ENCODE measurements around the gene ABLIM2. TPM values are rescaled to one million over a fixed set of nuclear protein-coding genes. Genes with fewer than 3 reads are reported as not detected.

ABLIM2 gene
- polyA plus RNA-seq, 1 donor = 16.0 TPM

- DNase-seq = no peak
These were observed 75.4 kb downstream of the ABLIM2 start for GRCh38 chr4:8083086-8083825.

- DNase-seq = no peak
These were observed 76.0 kb downstream of the ABLIM2 start for GRCh38 chr4:8082517-8083055.

GRCh38 chr4:8081621-8082516, 76.7 kb downstream of the ABLIM2 start:
- DNase-seq = no peak

GRCh38 chr4:8081171-8081570, 77.4 kb downstream of the ABLIM2 start:
- no peak for DNase-seq

GRCh38 chr4:8080754-8081065, 77.9 kb downstream of the ABLIM2 start:
- no peak for DNase-seq

- DNase-seq = no peak
These were observed 78.5 kb downstream of the ABLIM2 start for GRCh38 chr4:8079916-8080753.

GRCh38 chr4:8079031-8079885, 79.4 kb downstream of the ABLIM2 start:
- no peak for DNase-seq

GRCh38 chr4:8078610-8079015, 80.0 kb downstream of the ABLIM2 start:
- DNase-seq = no peak

GRCh38 chr4:8078109-8078494, 80.5 kb downstream of the ABLIM2 start:
- DNase-seq = no peak

- no peak for DNase-seq
These were observed 81.2 kb downstream of the ABLIM2 start for GRCh38 chr4:8077181-8078108.

- DNase-seq = no peak
These were observed 82.6 kb downstream of the ABLIM2 start for GRCh38 chr4:8076023-8076422.

- no peak for DNase-seq
These were observed 85.3 kb downstream of the ABLIM2 start for GRCh38 chr4:8073206-8073863.

- no peak for DNase-seq
These were observed 86.2 kb downstream of the ABLIM2 start for GRCh38 chr4:8072235-8072968.

- no peak for DNase-seq
These were observed 86.8 kb downstream of the ABLIM2 start for GRCh38 chr4:8071766-8072165.

- DNase-seq = no peak
These were observed 87.6 kb downstream of the ABLIM2 start for GRCh38 chr4:8070736-8071718.

GRCh38 chr4:8069102-8069752, 89.4 kb downstream of the ABLIM2 start:
- DNase-seq = no peak

All from hindlimb muscle (tissue), 1 donor.